Measurements from ENCODE around the gene NTMT1.
"Not testable (repeated sequence)": the region's sequence is repeated elsewhere in the genome, so short reads cannot be mapped to it uniquely, and the experiment has no call there.

NTMT1 gene

GRCh38 chr9:129647635-129648034, 21.7 kb downstream of the NTMT1 start:
- Histone ChIP-seq H3K4me3 (no peak overlapping the region), H3K27ac (no peak overlapping the region)

DNA sequence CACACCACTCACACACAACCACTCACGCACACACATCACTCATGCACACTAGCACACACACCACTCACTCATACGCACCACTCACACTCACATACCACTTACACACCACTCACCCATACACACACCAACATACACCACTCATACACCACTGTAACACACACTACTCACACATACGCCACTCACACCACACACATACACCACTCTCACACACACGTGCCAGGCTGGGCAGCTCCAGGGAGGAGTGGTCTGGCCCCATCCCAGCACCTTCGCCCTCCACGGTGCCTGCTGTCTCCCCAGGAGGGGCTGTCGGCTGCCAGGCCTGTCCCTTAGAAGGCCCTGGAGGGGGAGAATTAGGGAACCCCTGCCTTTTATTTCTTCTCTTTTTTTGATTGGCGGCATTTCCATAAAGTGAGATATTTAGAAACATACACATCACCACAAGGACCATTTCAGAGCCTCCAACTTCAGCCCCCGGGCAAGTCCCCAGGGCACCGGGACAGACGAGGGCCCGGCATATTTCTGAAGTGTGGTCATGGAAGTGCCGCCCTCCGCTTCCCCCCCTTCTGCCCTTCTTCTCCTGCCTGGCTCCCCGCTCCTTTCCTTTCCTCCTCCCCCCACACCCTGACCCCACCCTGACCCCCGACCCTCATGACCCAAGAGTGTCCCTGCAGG, 22.3 kb downstream of the NTMT1 start:
- H3K4me3 ChIP-seq = no peak overlapping the region
- H3K27ac ChIP-seq = peak overlapping the region in 5 of 21 experiments; percentile 4 to 84 (median 75)

- Histone ChIP-seq H3K4me3 (no peak overlapping the region), H3K27ac (peak overlapping the region in 10 of 21 experiments; percentile 4 to 84 (median 71))
Observed at GRCh38 chr9:129648764-129649115, 22.8 kb downstream of the NTMT1 start.

- H3K27ac ChIP-seq = peak overlapping the region in 20 of 21 experiments; percentile 9 to 84 (median 70)
- H3K4me3 ChIP-seq = no peak overlapping the region
Observed at GRCh38 chr9:129649726-129650679, 24.0 kb downstream of the NTMT1 start.

DNA sequence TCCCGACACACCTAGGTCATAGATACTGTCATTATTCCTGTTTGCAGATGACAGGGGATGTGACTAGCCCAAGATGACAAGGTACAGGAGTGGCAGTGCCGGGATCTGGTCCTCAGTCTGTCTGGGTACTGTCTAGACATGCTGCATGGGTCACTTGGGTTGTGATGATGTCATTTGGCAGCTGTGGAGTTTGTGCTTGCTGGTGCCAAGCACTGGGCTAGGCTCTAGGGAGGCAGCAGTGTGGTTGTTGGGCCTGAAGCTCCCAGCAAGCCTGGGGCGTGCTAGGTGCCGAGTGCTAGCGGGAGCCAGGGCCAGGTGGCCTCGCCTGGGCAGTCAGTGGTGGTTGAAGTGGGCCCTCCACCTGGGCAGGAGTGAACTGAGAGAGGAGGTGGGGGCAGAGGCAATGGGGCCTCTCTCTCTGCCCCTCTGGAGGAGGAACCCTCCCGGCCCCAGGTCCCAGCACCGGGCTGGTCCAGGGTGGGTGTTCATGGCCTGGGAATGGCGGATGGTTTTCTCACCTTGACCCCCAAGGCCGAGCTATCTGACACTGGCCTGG, 24.8 kb downstream of the NTMT1 start:
- peak overlapping the region in 12 of 21 experiments; percentile 9 to 84 (median 72) for H3K27ac ChIP-seq
- no peak overlapping the region for H3K4me3 ChIP-seq

- no peak overlapping the region for H3K4me3 ChIP-seq
- H3K27ac ChIP-seq = peak overlapping the region in 3 of 21 experiments; percentile 5 to 39 (median 21)
Observed at GRCh38 chr9:129653823-129654553, 28.0 kb downstream of the NTMT1 start.

DNA sequence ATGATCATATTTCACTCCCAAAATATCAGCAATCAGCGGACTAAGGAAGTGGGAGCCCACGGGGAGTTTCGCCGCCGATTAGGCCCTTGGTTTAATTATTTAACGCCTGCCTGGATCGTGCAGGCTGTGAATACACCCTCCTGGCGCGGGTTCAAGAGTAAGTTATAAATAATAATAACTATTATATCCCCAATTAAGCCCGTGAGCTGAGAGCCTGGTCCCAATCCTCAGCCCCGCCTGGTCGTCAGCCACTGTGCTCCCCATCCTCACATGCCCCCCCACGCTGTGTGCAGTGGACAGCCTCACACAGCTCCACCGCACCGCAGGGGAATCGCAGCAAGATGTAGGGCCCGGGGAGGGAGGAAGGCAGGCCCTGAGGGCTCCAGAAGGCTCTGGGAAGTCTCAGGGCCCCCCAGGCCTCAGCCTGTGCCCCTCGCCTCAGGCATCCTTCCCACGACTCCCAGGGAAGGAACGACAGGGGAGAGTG, 28.6 kb downstream of the NTMT1 start:
- Histone ChIP-seq H3K4me3 (no peak overlapping the region), H3K27ac (peak overlapping the region in 2 of 21 experiments; percentile 21 to 43)

- Histone ChIP-seq H3K27ac (no peak overlapping the region), H3K4me3 (no peak overlapping the region)
Observed at GRCh38 chr9:129655154-129655553, 29.2 kb downstream of the NTMT1 start.

- Histone ChIP-seq H3K4me3 (no peak overlapping the region), H3K27ac (no peak overlapping the region)
Observed at GRCh38 chr9:129655696-129656095, 29.7 kb downstream of the NTMT1 start.

DNA sequence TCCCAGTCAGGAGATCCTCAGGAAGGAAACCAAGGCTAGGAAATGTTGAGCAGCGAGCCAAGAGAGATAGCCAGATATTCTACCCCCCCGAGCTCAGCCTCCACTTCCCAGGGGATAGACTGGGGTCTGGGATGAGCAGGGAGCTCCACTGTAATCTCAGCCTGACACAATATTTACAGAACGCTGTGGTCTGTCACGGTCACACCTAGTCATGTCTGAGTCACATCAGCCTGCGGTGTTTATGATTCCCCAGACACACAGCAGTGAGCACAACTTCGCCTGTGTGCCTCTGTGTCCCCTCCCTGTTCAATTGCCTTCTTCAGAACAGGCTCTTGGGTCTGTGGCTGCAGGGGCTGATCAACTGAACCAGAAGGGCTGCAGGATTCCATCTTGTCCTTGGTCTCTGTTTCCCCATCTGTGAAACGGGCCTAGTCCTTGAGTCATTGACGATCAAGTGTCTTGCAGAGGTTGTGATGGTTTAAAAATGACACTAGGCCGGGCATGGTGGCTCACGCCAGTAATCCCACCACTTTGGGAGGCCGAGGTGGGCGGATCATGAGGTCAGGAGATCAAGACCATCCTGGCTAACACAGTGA, 30.9 kb downstream of the NTMT1 start:
- Histone ChIP-seq H3K27ac (no peak overlapping the region), H3K4me3 (no peak overlapping the region)

DNA sequence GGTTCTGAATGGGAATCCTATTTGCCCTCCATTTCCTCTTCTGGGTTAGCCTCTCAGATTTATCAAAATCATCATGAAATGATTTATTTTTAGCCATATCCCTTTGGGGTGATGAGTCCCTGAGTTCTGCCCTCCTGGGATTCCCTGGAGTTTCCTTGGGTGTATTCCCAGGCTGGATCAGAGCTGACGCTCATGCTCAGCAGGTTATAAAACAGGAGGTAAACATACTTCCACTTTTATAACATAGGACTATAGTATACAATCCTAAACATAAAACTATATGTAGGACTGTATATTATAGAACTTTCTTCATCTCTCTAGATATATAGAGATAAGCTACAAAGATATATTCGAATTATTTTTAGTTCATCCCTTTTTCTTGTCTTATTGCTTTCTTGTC, 35.1 kb downstream of the NTMT1 start:
- Histone ChIP-seq H3K27ac (no peak overlapping the region), H3K4me3 (no peak overlapping the region)

GRCh38 chr9:129662239-129662638, 36.3 kb downstream of the NTMT1 start:
- not testable (repeated sequence) for H3K27ac ChIP-seq, H3K4me3 ChIP-seq

DNA sequence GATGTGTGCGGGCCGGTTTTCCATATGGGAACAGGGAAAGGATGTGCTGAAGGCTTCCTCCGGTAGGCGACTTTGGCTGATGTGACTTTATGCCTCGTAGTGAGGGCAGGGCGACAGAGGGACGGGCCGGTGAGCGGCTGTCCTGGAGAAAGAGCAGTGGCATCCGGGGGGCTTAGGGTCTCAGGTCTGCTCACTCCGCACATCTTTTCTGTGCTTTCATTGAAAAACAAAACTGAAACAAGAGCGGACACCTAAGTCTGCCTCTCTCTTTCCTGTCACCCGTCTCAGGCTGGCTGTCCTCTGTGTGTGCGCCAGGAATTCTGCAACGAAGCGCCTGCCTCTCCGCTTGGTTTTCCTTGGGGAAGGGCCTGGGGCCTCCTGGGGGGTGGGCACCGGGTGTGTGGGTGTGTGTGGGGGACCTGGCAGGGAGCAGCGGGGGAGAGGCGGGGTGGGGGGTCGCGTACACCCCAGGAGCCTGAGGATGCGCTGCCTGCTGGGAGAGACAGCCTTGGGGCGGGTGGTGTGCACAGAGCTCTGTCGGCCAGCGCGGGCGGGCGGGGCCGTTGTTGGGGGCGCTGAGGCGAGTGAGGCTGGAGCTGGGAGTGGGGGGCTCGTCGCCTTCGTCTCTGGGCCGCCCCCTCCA, 38.9 kb downstream of the NTMT1 start:
- Histone ChIP-seq H3K27ac (peak overlapping the region in 16 of 21 experiments; percentile 12 to 87 (median 60)), H3K4me3 (peak overlapping the region; percentile 30 to 57 (median 42))

DNA sequence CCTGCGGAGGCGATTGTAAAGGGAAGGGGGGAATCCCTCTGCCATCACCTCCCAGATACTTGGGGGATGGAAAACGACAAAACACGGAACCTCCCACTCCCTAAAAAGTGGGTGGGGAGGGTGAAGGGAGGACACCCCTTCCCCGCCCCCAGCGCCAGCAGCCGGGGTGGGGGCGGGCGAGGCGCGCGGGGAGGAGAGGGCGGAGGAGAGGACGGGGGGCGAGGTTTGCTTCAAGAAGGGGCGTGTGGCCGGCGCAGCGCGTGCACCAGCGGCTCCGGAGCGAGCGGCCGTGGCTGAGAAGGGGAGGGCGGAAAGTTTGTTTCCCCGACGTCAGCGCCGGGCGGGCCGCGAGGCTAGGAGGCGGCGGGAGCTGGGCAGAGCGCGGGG, 39.4 kb downstream of the NTMT1 start, which contains the start of gene PRRX2:
TSS of gene PRRX2 (plus strand) at position 259 of the 387 bp plus-strand sequence. CDS start 221 bp downstream, outside the sequence.
- peak within 1 kb of the TSS in 18 of 21 experiments; percentile 11 to 87 (median 63) for H3K27ac ChIP-seq
- peak within 1 kb of the TSS; percentile 30 to 57 (median 42) for H3K4me3 ChIP-seq

DNA sequence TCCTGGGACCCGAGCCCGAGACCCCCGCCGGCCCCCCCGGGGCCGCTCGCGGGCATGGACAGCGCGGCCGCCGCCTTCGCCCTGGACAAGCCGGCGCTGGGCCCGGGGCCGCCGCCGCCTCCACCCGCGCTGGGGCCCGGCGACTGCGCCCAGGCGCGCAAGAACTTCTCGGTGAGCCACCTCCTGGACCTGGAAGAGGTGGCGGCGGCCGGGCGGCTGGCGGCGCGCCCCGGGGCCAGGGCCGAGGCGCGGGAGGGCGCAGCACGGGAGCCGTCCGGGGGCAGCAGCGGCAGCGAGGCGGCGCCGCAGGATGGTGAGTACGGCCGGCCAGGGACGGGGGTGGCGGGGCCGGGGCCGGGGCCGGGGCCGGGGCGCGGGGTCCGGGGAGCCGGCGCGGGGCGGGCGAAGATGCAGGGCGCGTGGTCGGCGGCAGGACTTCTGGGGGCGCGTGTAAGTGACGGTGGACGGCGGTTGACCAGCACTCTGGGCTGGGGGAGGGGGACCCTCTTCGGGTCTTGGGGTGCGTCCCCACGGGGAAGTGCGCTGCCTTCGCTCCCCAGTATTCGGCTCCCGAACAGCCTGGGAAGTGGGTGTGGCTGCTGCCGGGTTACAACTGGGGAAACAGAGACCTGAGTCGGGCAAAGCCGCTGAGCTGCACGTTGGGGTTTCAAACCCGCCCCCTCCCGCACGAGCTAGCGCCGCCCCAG, 40.0 kb downstream of the NTMT1 start:
- Histone ChIP-seq H3K27ac (peak overlapping the region in 17 of 21 experiments; percentile 11 to 87 (median 64)), H3K4me3 (peak overlapping the region; percentile 24 to 57 (median 42))

GRCh38 chr9:129666575-129666974, 40.6 kb downstream of the NTMT1 start:
- Histone ChIP-seq H3K4me3 (peak overlapping the region; percentile 24 to 57 (median 42)), H3K27ac (peak overlapping the region in 17 of 21 experiments; percentile 11 to 87 (median 64))

GRCh38 chr9:129667378-129667777, 41.4 kb downstream of the NTMT1 start:
- Histone ChIP-seq H3K4me3 (peak overlapping the region; percentile 24 to 57 (median 42)), H3K27ac (peak overlapping the region in 16 of 21 experiments; percentile 11 to 87 (median 62))

- Histone ChIP-seq H3K4me3 (peak overlapping the region in 2 of 7 experiments; percentile 43 to 57), H3K27ac (peak overlapping the region in 14 of 21 experiments; percentile 34 to 87 (median 60))
Observed at GRCh38 chr9:129667850-129668249, 41.9 kb downstream of the NTMT1 start.

All from skin epidermis (tissue), 12 donors.